ENCODE data around the gene FLNC.

The FLNC gene

DNA sequence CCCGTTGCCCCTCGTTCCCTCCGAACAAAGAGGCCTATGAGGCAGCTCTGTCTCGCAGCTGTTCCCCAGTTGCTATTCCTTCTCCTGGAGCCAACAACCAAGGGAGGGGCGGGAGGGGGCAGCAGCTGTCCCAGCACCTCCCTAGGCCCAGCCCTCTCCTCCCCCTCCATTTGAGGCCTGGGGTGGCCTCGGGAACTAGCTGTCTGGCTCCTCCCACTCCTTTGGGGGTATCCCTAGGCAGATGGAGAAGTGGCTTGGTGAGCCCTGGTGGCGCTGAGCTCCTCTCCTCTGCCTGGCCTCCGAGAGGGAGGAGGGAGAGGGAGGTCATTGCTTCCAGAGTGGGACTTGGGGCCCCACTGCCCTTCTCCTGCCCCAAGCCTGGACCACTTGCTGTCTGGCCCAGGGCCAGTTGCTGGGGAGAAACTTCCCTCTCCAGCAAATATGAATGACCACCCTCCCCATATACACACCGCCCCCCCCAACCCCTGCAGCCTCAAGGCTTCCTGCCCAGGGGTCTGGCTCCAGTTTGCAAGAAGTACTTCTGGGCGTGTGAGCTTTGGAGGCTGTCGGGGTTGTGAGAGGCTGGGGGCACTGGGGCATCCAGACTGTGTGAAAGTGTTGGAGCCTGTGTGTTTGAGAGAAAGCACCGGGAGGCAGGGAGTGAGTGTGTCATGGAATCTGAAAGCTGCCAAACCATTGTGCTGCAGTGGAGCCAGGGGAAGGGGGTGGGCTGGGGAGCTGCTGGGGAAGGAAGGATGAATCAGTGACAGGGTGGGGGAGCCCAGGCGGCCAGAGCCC is 3.1 kb downstream of the FLNC start:
- DNase-seq (ENCODE audit: extremely low spot score): no peak
- POLR2A ChIA-PET: no interaction called here
- CTCF ChIA-PET: interaction anchor here (0.7 to 5.4 kb wide), 10 partner anchors 9 to 385 kb away, joined by 3 to 38 read pairs (median 4); partner anchors contain the start of gene ATP6V1F

DNA sequence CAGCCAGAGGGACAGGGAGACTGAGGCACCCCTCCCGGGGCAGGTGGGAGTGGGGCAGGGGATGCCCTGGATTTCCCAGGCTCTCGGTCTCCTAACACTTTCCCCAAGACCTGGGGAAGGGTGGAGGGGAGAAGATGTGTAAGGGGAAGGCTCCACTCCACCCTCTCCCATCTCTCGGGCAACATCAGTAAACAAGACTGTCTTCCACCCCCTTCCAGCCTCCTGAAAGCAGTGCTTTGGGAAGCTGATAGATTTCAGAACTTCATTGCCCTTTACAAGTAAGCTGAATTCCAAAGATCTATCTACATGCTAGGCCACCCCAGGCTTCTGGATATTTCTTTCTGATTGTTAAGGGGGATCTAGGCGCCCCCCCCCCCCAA is 3.7 kb downstream of the FLNC start:
- ChIA-PET POLR2A (interaction anchor here (0.6 kb wide), 1 partner anchor 1144 kb away, joined by 3 read pairs; no protein-coding TSS in a partner anchor), CTCF (interaction anchor here (4.3 to 5.4 kb wide), 2 partner anchors 8 to 29 kb away, joined by 21 to 38 read pairs; partner anchors contain the start of gene ATP6V1F)
- DNase-seq (ENCODE audit: extremely low spot score): no peak
- TF ChIP-seq, protein P1, sequence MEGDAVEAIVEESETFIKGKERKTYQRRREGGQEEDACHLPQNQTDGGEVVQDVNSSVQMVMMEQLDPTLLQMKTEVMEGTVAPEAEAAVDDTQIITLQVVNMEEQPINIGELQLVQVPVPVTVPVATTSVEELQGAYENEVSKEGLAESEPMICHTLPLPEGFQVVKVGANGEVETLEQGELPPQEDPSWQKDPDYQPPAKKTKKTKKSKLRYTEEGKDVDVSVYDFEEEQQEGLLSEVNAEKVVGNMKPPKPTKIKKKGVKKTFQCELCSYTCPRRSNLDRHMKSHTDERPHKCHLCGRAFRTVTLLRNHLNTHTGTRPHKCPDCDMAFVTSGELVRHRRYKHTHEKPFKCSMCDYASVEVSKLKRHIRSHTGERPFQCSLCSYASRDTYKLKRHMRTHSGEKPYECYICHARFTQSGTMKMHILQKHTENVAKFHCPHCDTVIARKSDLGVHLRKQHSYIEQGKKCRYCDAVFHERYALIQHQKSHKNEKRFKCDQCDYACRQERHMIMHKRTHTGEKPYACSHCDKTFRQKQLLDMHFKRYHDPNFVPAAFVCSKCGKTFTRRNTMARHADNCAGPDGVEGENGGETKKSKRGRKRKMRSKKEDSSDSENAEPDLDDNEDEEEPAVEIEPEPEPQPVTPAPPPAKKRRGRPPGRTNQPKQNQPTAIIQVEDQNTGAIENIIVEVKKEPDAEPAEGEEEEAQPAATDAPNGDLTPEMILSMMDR (IDR thresholded peaks at IDR 0.05; ENCODE audit: control extremely low read depth, extremely low read depth, low read depth, missing control alignments): no peak

More for the DNA sequence above, 3.1 kb downstream of the FLNC start:
- TF ChIP-seq, protein P1 (IDR thresholded peaks at IDR 0.05; ENCODE audit: control extremely low read depth, extremely low read depth, low read depth, missing control alignments): no peak

DNA sequence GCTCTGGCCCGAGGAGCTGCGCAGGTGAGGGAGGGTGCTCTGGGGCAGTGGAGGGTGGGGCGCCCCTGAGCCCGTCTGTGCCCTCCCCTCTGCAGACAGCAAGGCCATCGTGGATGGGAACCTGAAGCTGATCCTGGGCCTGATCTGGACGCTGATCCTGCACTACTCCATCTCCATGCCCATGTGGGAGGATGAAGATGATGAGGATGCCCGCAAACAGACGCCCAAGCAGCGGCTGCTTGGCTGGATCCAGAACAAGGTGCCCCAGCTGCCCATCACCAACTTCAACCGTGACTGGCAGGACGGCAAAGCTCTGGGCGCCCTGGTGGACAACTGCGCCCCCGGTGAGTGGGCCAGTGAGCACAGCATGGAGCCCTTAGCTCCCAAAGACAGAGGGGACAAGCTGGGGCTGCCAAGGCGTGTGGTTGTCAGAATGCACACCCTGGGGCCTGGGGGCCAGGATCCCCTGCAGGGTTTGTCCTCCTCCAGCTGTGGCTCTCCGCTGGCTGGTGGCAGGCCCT is 5.1 kb downstream of the FLNC start:
- TF ChIP-seq, protein P1 (IDR thresholded peaks at IDR 0.05; ENCODE audit: control extremely low read depth, extremely low read depth, low read depth, missing control alignments): no peak
- CTCF ChIA-PET: interaction anchor here (1.1 to 5.4 kb wide), 6 partner anchors 12 to 375 kb away, joined by 3 to 21 read pairs (median 5); partner anchors contain the start of gene ATP6V1F
- no peak for DNase-seq (ENCODE audit: extremely low spot score)
- POLR2A ChIA-PET: no interaction called here

DNA sequence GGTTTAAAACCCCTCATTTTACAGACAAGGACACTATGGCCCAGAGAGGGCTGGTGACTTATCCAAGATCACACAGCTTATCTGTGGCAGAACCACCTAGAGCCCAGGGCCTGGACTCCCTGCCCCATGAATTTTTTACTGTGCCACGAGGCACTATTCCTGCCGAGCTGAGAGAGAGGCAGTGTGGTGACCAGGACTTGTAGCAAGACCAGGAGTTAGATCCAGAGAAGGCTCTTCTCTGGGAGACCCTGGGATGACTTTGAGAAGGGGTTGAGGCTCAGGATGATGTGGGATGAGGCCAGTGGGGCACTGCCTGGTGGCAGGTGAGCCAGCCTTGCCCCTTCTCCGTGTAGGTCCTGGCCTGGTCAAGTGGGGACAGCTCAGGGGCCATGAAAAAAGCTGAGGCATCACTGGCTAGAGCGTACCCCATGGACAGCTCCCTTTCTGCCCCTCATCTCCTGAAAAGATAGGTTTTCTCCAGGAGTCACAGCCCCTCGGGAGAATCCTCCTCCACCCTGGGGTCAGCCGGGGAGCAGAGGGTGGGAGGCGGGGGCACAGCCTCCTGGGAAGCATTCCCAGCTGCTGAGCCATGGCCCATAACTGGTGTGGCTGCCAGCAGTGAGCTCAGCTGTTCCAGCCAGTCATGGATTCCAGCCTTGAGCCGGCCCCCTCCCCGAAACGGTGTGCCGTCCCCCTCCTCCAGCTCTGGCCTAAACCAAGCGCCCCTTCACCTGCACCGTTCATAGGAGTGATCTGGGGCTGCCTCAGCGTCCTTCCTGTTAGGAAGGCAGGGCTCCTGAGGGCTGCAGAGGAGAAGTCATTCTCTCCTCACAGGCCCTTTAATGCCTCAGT is 5.8 kb downstream of the FLNC start:
- ChIA-PET POLR2A (no interaction called here), CTCF (interaction anchor here (1.1 to 5.4 kb wide), 6 partner anchors 13 to 375 kb away, joined by 3 to 21 read pairs (median 6); partner anchors contain the start of gene ATP6V1F)
- TF ChIP-seq, protein P1 (IDR thresholded peaks at IDR 0.05; ENCODE audit: control extremely low read depth, extremely low read depth, low read depth, missing control alignments): no peak
- DNase-seq (ENCODE audit: extremely low spot score): no peak

DNA sequence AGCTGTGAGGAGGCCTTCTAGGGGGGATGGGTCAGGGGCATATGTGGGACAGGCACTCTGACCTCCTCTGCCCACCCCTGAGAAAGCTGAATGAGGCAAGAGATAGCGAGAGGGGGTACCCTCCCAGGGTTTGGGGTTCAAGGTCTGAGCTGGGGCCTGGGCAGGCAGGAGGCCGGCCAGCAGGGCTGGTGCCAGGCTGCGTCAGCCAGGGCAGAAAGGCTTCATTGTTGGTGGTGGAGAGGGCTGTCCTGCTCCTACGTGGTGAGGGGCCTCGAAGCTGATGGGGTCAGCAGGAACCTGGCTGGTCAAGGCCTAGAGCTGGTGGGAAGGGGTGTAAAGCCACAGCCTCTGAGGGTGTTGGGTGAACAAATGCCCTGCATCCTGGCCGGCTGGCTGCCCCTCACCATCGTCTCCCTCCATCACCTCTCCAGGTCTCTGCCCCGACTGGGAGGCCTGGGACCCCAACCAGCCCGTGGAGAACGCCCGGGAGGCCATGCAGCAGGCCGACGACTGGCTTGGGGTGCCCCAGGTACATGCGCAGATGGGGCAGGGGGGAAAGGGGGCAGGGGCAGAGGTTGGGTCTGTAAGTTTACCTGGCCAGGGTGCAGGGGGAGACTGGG is 6.6 kb downstream of the FLNC start:
- ChIA-PET CTCF (interaction anchor here (2.0 to 2.4 kb wide), 2 partner anchors 13 to 42 kb away, joined by 4 to 10 read pairs; no protein-coding TSS in a partner anchor), POLR2A (no interaction called here)
- no peak for DNase-seq (ENCODE audit: extremely low spot score)
- TF ChIP-seq, protein P1 (IDR thresholded peaks at IDR 0.05; ENCODE audit: control extremely low read depth, extremely low read depth, low read depth, missing control alignments): no peak

All from GM10248 (cell line).